ENCODE results near the gene MFAP2. TPM values are rescaled to one million over a fixed set of nuclear protein-coding genes. Genes with fewer than 3 reads are reported as not detected.
"Not testable (repeated sequence)": the region's sequence is repeated elsewhere in the genome, so short reads cannot be mapped to it uniquely, and the experiment has no call there.

The MFAP2 gene
- total RNA-seq, 4 donors from 2014 or later = 1.4 to 21.1 (median 9.1) TPM

DNA sequence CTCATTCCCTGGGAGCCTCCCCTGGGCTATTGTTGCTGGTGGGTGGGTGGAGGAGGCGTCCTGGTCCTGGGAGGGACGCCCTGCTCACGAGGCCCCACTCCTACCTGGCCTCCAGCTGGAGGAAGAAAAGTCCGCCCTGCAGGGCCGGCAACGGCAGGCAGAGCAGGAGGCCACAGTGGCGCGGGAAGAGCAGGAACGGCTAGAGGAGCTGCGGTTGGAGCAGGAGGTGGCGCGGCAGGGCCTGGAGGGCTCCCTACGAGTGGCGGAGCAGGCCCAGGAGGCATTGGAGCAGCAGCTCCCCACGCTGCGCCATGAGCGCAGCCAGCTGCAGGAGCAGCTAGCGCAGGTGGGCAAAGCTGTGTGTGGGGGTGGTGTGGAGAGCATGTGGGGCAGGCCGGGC is 33.8 kb downstream of the MFAP2 start:
- Histone ChIP-seq H3K27ac (no peak overlapping the region), H3K9me3 (no peaks in the 10 kb centered on the region), H3K4me3 (replicated peaks in 1 of 3) (no peak overlapping the region), H3K27me3 (no peaks in the 10 kb centered on the region), H3K4me1 (peaks cover 0 to 12% of the 10 kb centered on the region in 2 donors), H3K36me3 (peaks cover 0 to 11% of the 10 kb centered on the region in 2 donors)
- no peak for TF ChIP-seq POLR2A (IDR thresholded peaks at IDR 0.05)
- TF ChIP-seq, protein P1, sequence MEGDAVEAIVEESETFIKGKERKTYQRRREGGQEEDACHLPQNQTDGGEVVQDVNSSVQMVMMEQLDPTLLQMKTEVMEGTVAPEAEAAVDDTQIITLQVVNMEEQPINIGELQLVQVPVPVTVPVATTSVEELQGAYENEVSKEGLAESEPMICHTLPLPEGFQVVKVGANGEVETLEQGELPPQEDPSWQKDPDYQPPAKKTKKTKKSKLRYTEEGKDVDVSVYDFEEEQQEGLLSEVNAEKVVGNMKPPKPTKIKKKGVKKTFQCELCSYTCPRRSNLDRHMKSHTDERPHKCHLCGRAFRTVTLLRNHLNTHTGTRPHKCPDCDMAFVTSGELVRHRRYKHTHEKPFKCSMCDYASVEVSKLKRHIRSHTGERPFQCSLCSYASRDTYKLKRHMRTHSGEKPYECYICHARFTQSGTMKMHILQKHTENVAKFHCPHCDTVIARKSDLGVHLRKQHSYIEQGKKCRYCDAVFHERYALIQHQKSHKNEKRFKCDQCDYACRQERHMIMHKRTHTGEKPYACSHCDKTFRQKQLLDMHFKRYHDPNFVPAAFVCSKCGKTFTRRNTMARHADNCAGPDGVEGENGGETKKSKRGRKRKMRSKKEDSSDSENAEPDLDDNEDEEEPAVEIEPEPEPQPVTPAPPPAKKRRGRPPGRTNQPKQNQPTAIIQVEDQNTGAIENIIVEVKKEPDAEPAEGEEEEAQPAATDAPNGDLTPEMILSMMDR (IDR thresholded peaks at IDR 0.05) = no peak
- no peak for DNase-seq
- intact Hi-C loops (cut with DNase I) = loop anchor here (5.0 kb wide), 1 partner anchor 329 kb away; no protein-coding TSS in a partner anchor
- 90 to 93% methylated on average over 19 of the region's 19 CpGs for WGBS, 2 donors

GRCh38 chr1:16946185-16946584 is 34.2 kb downstream of the MFAP2 start:
- WGBS, 2 donors = 91 to 92% methylated on average over 13 of the region's 13 CpGs
- intact Hi-C loops (cut with DNase I) = loop anchor here (5.0 kb wide), 1 partner anchor 329 kb away; no protein-coding TSS in a partner anchor
- H3K4me3 ChIP-seq (replicated peaks in 1 of 3); DNase-seq; H3K27me3 ChIP-seq; H3K27ac ChIP-seq; H3K9me3 ChIP-seq: not testable (repeated sequence)
- Histone ChIP-seq H3K36me3 (peaks cover 0 to 14% of the 10 kb centered on the region in 2 donors), H3K4me1 (peaks cover 0 to 12% of the 10 kb centered on the region in 2 donors)

- Histone ChIP-seq H3K36me3 (peaks cover 0 to 16% of the 10 kb centered on the region in 2 donors), H3K4me1 (peaks cover 0 to 12% of the 10 kb centered on the region in 2 donors)
- not testable (repeated sequence) for H3K4me3 ChIP-seq (replicated peaks in 1 of 3); H3K27ac ChIP-seq; DNase-seq; H3K27me3 ChIP-seq; H3K9me3 ChIP-seq
- intact Hi-C loops (cut with DNase I) = loop anchor here (5.0 kb wide), 1 partner anchor 328 kb away; no protein-coding TSS in a partner anchor
- 89 to 100% methylated on average over 2 to 9 of the region's 9 CpGs for WGBS, 2 donors
These were observed 34.9 kb downstream of the MFAP2 start for GRCh38 chr1:16945512-16945911.

- Histone ChIP-seq H3K27ac (no peak overlapping the region), H3K4me1 (peaks cover 0 to 12% of the 10 kb centered on the region in 2 donors), H3K27me3 (no peaks in the 10 kb centered on the region), H3K36me3 (peaks cover 0 to 16% of the 10 kb centered on the region in 2 donors), H3K4me3 (replicated peaks in 1 of 3) (no peak overlapping the region), H3K9me3 (no peaks in the 10 kb centered on the region)
- WGBS, 2 donors = 93 to 94% methylated on average over 19 of the region's 19 CpGs
- DNase-seq = no peak
- intact Hi-C loops (cut with DNase I) = no loop called here
- TF ChIP-seq POLR2A (IDR thresholded peaks at IDR 0.05) = no peak
- TF ChIP-seq, protein P1 (IDR thresholded peaks at IDR 0.05) = no peak
These were observed 36.4 kb downstream of the MFAP2 start for GRCh38 chr1:16944038-16944437.

DNA sequence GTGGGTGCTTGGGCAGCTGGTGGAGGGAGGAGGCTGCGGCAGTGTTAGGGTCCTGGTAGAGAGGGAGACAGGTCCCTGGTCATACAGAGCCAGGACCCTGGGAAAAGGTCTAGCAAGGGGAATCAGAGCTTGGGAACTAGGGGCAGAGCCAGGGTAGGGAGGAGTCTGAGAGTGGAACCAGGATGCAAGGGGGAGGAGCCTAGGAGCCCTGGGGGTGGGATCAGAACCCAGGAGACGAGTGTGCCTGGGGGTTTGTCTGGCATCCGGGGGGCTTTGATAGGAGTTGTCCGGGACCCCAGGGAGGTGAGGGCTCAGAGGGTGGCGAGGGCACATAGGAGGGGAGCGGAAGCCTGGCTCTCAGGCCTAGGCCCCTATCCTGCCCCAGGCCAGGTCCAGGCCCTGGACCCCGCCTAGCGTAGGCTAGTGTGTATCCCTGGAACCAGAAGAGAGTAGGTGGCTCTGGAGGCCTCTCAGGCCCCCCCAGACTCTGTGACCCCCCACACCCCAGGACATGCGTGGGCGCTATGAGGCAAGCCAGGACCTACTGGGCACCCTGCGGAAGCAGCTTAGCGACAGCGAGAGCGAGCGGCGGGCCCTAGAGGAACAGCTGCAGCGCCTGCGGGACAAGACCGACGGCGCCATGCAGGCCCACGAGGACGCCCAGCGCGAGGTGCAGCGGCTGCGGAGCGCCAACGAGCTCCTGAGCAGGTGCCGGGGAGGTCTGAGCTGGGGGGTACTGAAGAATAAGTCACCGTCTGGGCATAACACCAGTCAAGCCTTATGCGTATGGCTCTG is 40.8 kb downstream of the MFAP2 start:
- not testable (repeated sequence) for H3K27me3 ChIP-seq, DNase-seq
- peaks cover 0 to 19% of the 10 kb centered on the region in 2 donors for H3K36me3 ChIP-seq

GRCh38 chr1:16938351-16939321 is 41.8 kb downstream of the MFAP2 start:
- H3K4me3 ChIP-seq (replicated peaks in 1 of 3) = no peak overlapping the region
- TF ChIP-seq POLR2A (IDR thresholded peaks at IDR 0.05) = no peak
- TF ChIP-seq, protein P1 (IDR thresholded peaks at IDR 0.05) = no peak
- WGBS, 2 donors = 53 to 56% methylated on average over 43 to 49 of the region's 51 CpGs

More for the DNA sequence above, 40.8 kb downstream of the MFAP2 start:
- intact Hi-C loops (cut with DNase I); H3K4me1 ChIP-seq; H3K9me3 ChIP-seq; H3K4me3 ChIP-seq (replicated peaks in 1 of 3); H3K27ac ChIP-seq: not testable (repeated sequence)
- WGBS, 2 donors = 94% methylated on average over 32 of the region's 32 CpGs

DNA sequence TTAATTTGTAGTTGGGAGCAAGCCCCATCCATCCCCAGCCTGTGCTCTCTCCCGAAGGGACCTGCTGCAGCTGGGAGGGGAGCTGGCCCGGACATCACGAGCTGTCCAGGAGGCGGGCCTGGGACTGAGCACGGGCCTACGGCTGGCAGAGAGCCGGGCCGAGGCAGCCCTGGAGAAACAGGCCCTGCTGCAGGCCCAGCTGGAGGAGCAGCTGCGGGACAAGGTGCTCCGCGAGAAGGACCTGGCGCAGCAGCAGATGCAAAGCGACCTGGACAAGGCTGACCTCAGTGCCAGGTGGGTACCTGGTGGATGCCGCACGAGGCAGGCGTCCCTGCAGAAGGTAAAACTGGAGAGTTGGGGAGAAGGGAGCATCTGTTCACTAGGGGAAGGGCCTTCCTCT is 43.8 kb downstream of the MFAP2 start:
- H3K9me3 ChIP-seq; H3K27me3 ChIP-seq; H3K4me1 ChIP-seq; DNase-seq; H3K4me3 ChIP-seq (replicated peaks in 1 of 3); H3K27ac ChIP-seq; intact Hi-C loops (cut with DNase I): not testable (repeated sequence)
- WGBS, 2 donors = 85 to 88% methylated on average over 16 of the region's 16 CpGs
- peaks cover 0 to 22% of the 10 kb centered on the region in 2 donors for H3K36me3 ChIP-seq

More at GRCh38 chr1:16938351-16939321, 41.8 kb downstream of the MFAP2 start:
- intact Hi-C loops (cut with DNase I) = no loop called here
- Histone ChIP-seq H3K27ac (no peak overlapping the region), H3K9me3 (no peaks in the 10 kb centered on the region), H3K27me3 (no peaks in the 10 kb centered on the region), H3K36me3 (peaks cover 0 to 19% of the 10 kb centered on the region in 2 donors), H3K4me1 (no peaks in the 10 kb centered on the region)
- DNase-seq = no peak

GRCh38 chr1:16933945-16934344 is 46.5 kb downstream of the MFAP2 start:
- peaks cover 0 to 22% of the 10 kb centered on the region in 2 donors for H3K36me3 ChIP-seq
- not testable (repeated sequence) for DNase-seq, H3K9me3 ChIP-seq

More at GRCh38 chr1:16933945-16934344, 46.5 kb downstream of the MFAP2 start:
- H3K27ac ChIP-seq; intact Hi-C loops (cut with DNase I); H3K27me3 ChIP-seq; H3K4me1 ChIP-seq; H3K4me3 ChIP-seq (replicated peaks in 1 of 3): not testable (repeated sequence)
